Right atrium auricular region (tissue), 2 donors: ENCODE results near the gene SYNE2. TPM values are rescaled to one million over a fixed set of nuclear protein-coding genes. Genes with fewer than 3 reads are reported as not detected.

Experiments used
- DNase-seq: peaks from one replicate; pipeline ENCODE4 v3.0.0-alpha.2; 2019; ENCODE audit warnings: low spot score
- H3K27ac ChIP-seq, 2 donors: fragments of 200-600 bp; sonication (generic); 1 replicate in 1 of 2; 2 replicates in 1 of 2; pipeline ENCODE4 v1.5.1; 2016 to 2019
- H3K27me3 ChIP-seq, 2 donors: fragments of 200-600 bp; sonication (generic); one replicate each; pipeline versions ENCODE4 v1.5.1 to v1.6.0; 2017 to 2019
- H3K36me3 ChIP-seq: fragments of 200-600 bp; sonication (generic); one replicate; pipeline ENCODE4 v1.5.1; 2016
- H3K4me1 ChIP-seq, 2 donors: fragments of 200-600 bp; sonication (generic); one replicate each; pipeline versions ENCODE4 v1.5.1 to v1.6.0; 2017 to 2019
- H3K4me3 ChIP-seq, 2 donors: fragments of 200-600 bp; sonication (generic); 1 replicate in 1 of 2; 2 replicates in 1 of 2; pipeline ENCODE4 v1.5.1; 2017 to 2019; ENCODE audit warnings: mild to moderate bottlenecking in 1 of 2, moderate library complexity in 1 of 2
- H3K9me3 ChIP-seq, 2 donors: fragments of 200-600 bp; sonication (generic); one replicate each; pipeline ENCODE4 v1.5.1; 2019
- total RNA-seq, 2 donors: library from RNA; depleted of rRNA; stranded (reverse); fragments of >200 nt; gene quantifications; one replicate each; pipeline ENCODE4 v1.1.0, GENCODE V29; 2016
- TF ChIP-seq, protein P1 (sequence below), 2 donors: fragments of 200-600 bp; sonication (generic); IDR thresholded peaks; one replicate each; pipeline ENCODE4 v1.5.1; 2019; ENCODE audit warnings: antibody characterized with exemption in 2 of 2

The SYNE2 gene
- total RNA-seq, 2 donors from 2014 or later = 149 to 202 TPM

- H3K4me1 ChIP-seq = peaks cover 0 to 6% of the 10 kb centered on the region in 2 donors
- H3K9me3 ChIP-seq = no peaks in the 10 kb centered on the region
- H3K36me3 ChIP-seq = peaks cover 26% of the 10 kb centered on the region
- no peak overlapping the region for H3K27ac ChIP-seq
- H3K27me3 ChIP-seq = no peaks in the 10 kb centered on the region
- DNase-seq = no peak
- TF ChIP-seq, protein P1, sequence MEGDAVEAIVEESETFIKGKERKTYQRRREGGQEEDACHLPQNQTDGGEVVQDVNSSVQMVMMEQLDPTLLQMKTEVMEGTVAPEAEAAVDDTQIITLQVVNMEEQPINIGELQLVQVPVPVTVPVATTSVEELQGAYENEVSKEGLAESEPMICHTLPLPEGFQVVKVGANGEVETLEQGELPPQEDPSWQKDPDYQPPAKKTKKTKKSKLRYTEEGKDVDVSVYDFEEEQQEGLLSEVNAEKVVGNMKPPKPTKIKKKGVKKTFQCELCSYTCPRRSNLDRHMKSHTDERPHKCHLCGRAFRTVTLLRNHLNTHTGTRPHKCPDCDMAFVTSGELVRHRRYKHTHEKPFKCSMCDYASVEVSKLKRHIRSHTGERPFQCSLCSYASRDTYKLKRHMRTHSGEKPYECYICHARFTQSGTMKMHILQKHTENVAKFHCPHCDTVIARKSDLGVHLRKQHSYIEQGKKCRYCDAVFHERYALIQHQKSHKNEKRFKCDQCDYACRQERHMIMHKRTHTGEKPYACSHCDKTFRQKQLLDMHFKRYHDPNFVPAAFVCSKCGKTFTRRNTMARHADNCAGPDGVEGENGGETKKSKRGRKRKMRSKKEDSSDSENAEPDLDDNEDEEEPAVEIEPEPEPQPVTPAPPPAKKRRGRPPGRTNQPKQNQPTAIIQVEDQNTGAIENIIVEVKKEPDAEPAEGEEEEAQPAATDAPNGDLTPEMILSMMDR (IDR thresholded peaks at IDR 0.05) = no peak
- no peak overlapping the region for H3K4me3 ChIP-seq
Observed at GRCh38 chr14:63941023-63941422, 88.2 kb downstream of the SYNE2 start.

DNA sequence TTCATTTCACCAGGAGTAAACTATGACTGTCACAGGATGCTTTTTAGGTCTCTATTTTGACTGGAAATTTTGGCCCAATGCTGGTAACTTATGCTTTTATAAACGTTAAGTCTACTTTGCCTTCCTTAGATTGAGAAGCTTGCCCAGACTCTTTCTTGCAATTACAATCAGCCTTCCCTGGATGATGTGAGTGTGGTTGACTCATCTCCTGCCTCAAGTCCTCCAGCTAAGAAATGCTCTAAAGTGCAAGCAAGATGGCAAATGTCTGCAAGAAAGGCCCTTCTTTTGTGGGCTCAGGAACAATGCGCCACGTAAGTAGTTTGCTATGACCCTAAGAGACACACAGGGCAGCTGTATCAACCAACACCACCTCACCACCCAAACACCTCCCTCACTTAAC, 96.9 kb downstream of the SYNE2 start:
- H3K27me3 ChIP-seq = no peaks in the 10 kb centered on the region
- no peaks in the 10 kb centered on the region for H3K9me3 ChIP-seq
- no peak overlapping the region for H3K27ac ChIP-seq
- peaks cover 12% of the 10 kb centered on the region for H3K36me3 ChIP-seq
- TF ChIP-seq, protein P1 (IDR thresholded peaks at IDR 0.05) = no peak
- peaks cover 0 to 15% of the 10 kb centered on the region in 2 donors for H3K4me1 ChIP-seq
- no peak overlapping the region for H3K4me3 ChIP-seq
- no peak for DNase-seq

DNA sequence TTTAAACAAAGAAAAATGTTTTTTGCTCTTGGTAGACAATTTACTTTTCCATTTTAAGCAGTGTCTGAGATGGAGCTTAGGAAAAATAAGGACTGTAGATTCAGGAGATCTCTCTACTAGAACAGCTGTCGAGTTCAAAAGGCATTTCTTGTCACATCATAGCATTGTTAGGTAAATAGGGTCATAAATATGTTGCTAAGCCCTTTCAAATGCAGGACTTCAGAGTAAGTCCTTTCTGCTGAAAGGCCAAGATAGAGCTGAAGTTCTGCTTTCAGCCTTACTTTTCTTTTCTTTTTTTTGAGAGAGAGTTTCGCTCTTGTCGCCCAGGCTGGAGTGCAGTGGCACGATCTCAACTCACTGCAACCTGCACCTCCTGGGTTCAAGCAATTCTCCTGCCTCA, 98.2 kb downstream of the SYNE2 start:
- Histone ChIP-seq H3K4me1 (peaks cover 0 to 15% of the 10 kb centered on the region in 2 donors), H3K27me3 (no peaks in the 10 kb centered on the region), H3K27ac (no peak overlapping the region), H3K36me3 (peaks cover 12% of the 10 kb centered on the region), H3K4me3 (no peak overlapping the region), H3K9me3 (no peaks in the 10 kb centered on the region)
- TF ChIP-seq, protein P1 (IDR thresholded peaks at IDR 0.05) = no peak
- no peak for DNase-seq

GRCh38 chr14:63951429-63951828, 98.6 kb downstream of the SYNE2 start:
- no peak for DNase-seq
- H3K9me3 ChIP-seq = no peaks in the 10 kb centered on the region

GRCh38 chr14:63952053-63952932, 99.5 kb downstream of the SYNE2 start:
- Histone ChIP-seq H3K27me3 (no peaks in the 10 kb centered on the region), H3K4me1 (peaks cover 0 to 15% of the 10 kb centered on the region in 2 donors), H3K9me3 (no peaks in the 10 kb centered on the region), H3K36me3 (peaks cover 12% of the 10 kb centered on the region), H3K27ac (peak overlapping the region in 1 of 2 donors; percentile 35), H3K4me3 (no peak overlapping the region)
- TF ChIP-seq, protein P1 (IDR thresholded peaks at IDR 0.05) = no peak
- DNase-seq = no peak

More at GRCh38 chr14:63951429-63951828, 98.6 kb downstream of the SYNE2 start:
- H3K27ac ChIP-seq = no peak overlapping the region
- H3K4me3 ChIP-seq = no peak overlapping the region
- H3K4me1 ChIP-seq = peaks cover 0 to 15% of the 10 kb centered on the region in 2 donors
- H3K36me3 ChIP-seq = peaks cover 12% of the 10 kb centered on the region
- TF ChIP-seq, protein P1 (IDR thresholded peaks at IDR 0.05) = no peak
- H3K27me3 ChIP-seq = no peaks in the 10 kb centered on the region
